Activated CD4-positive, alpha-beta memory T cell treated with anti-CD3 and anti-CD28 coated beads, Interleukin-2, amount 10 ng/mL, durations not matched to agents 7 days and 5 days (primary cell): ENCODE measurements around the gene CDKN2AIP. TPM values are rescaled to one million over a fixed set of nuclear protein-coding genes. Genes with fewer than 3 reads are reported as not detected.

Experiments used
- CTCF ChIA-PET: fragments of 350-600 bp; sonication (Branson Sonifier 250); formaldehyde crosslinking; loops from one replicate; lab custom pipeline; 2021; ENCODE audit warnings: antibody characterized with exemption, inconsistent platforms; lab: Charles Lee
- POLR2A ChIA-PET: fragments of 350-600 bp; sonication (Branson Sonifier 250); formaldehyde crosslinking; loops from one replicate; lab custom pipeline; 2021; ENCODE audit warnings: antibody characterized with exemption; lab: Charles Lee
- DNase-seq: peaks from one replicate; pipeline ENCODE4 v3.0.0-alpha.2; 2020
- H3K27ac Mint-ChIP-seq: one replicate; pipeline ENCODE4 v1.8.0; 2021; ENCODE audit warnings: mild to moderate bottlenecking, mixed read lengths
- H3K27me3 Mint-ChIP-seq: one replicate; pipeline ENCODE4 v1.8.0; 2021; ENCODE audit warnings: mixed read lengths
- H3K36me3 Mint-ChIP-seq: one replicate; pipeline ENCODE4 v1.8.0; 2021; ENCODE audit warnings: low read depth, mixed read lengths
- H3K4me1 Mint-ChIP-seq: one replicate; pipeline ENCODE4 v1.8.0; 2021; ENCODE audit warnings: mixed read lengths
- H3K4me3 Mint-ChIP-seq: one replicate; pipeline ENCODE4 v1.8.0; 2021; ENCODE audit warnings: mild to moderate bottlenecking, mixed read lengths
- H3K9me3 Mint-ChIP-seq: one replicate; pipeline ENCODE4 v1.8.0; 2021; ENCODE audit warnings: mixed read lengths
- total RNA-seq, 2 experiments: library from RNA; stranded (reverse); gene quantifications; one replicate each; pipeline ENCODE4 v1.2.3, GENCODE V29; 2021

CDKN2AIP gene
- total RNA-seq, 2 experiments from 2014 or later = 30.5 to 30.9 TPM

DNA sequence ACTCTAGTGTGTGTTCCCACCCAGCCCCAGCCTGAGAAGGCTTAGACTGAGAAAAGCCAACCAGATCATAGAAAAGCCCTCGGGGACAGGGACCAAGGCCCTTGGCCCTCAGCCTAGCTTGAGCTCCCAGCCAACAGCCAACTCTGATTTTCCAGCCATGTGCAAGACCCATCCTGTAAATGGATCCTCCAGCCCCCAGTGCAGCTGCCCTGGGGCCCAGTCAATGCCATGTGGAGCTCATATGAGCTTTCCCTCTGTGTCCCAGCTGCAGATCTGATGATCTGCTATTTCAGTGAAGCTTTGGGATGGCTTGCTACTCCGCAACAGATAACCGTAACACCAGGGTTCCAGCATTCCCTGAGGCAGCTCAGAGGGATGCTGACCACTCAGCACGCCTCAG, 40.5 kb upstream of the CDKN2AIP start:
- ChIA-PET CTCF (interaction anchor here (0.6 kb wide), 1 partner anchor 57 kb away, joined by 3 read pairs; no protein-coding TSS in a partner anchor), POLR2A (interaction anchor here (0.8 kb wide), 1 partner anchor 99 kb away, joined by 3 read pairs; no protein-coding TSS in a partner anchor)
- H3K4me3 Mint-ChIP-seq = no peak overlapping the region
- no peak overlapping the region for H3K27ac Mint-ChIP-seq
- H3K4me1 Mint-ChIP-seq = peaks cover 17% of the 10 kb centered on the region
- DNase-seq = no peak
- H3K9me3 Mint-ChIP-seq = no peaks in the 10 kb centered on the region
- peaks cover 20% of the 10 kb centered on the region for H3K27me3 Mint-ChIP-seq
- no peaks in the 10 kb centered on the region for H3K36me3 Mint-ChIP-seq

DNA sequence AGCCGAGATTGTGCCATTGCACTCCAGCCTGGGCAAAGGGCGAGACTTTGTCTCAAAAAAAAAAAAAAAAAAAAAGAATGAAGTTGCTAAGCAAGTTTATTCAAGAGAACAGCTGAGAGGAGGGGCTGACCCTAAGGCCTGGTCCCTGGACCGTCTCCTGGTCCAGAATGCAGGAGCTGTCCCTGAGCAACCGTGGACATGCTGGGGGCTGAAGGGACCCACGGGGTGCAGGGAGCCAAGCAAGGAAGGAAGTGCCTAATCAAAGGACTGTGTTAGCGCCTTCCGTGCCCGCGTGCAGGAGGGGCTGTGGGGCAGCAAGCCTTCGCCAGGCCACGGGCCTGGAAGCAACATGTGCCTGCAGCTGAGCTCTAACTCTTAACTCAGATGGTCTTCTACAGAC, 39.1 kb upstream of the CDKN2AIP start:
- DNase-seq = no peak

DNA sequence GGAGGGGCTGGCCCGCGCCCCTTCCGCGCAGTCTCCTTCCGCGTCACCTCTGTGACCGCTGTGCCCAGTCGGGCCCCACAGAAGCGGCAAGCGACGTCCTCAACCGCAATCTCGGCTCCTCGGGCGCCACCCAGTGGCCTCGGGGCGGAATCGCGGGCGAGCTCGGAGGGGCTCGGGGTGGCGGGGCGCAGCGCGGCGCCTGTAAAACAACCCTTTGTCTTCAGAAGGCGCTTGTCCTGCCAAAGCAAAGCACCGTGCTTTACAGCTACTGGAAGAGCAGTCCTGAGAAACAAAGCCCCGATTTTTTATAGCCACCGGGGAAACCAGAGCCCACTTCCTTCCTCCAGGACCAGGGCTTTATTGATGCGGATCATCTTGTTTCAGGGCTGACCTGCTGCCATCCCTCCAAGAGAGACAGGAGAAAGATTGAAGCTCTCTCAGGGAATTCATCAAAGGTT, 37.3 kb upstream of the CDKN2AIP start:
- CTCF ChIA-PET = interaction anchor here (0.7 to 3.5 kb wide), 19 partner anchors 9 to 499 kb away, joined by 3 to 19 read pairs (median 4); partner anchors contain the start of gene CDKN2AIP
- Mint-ChIP-seq H3K4me3 (peak overlapping the region; percentile 67), H3K27ac (peak overlapping the region; percentile 73), H3K4me1 (peaks cover 14% of the 10 kb centered on the region), H3K9me3 (no peaks in the 10 kb centered on the region), H3K36me3 (no peaks in the 10 kb centered on the region), H3K27me3 (no peaks in the 10 kb centered on the region)
- peak; percentile 89 for DNase-seq
- POLR2A ChIA-PET = interaction anchor here (1.2 to 2.6 kb wide), 4 partner anchors 9 to 39 kb away, joined by 3 to 13 read pairs (median 4); partner anchors contain the start of gene CDKN2AIP

More for the DNA sequence above, 39.1 kb upstream of the CDKN2AIP start:
- ChIA-PET POLR2A (interaction anchor here (1.3 kb wide), 1 partner anchor 39 kb away, joined by 3 read pairs; the partner anchor contains the start of gene CDKN2AIP), CTCF (interaction anchor here (3.5 kb wide), 1 partner anchor 9 kb away, joined by 19 read pairs; no protein-coding TSS in a partner anchor)
- H3K27me3 Mint-ChIP-seq = peaks cover 10% of the 10 kb centered on the region
- H3K27ac Mint-ChIP-seq = no peak overlapping the region
- peaks cover 14% of the 10 kb centered on the region for H3K4me1 Mint-ChIP-seq
- no peaks in the 10 kb centered on the region for H3K9me3 Mint-ChIP-seq
- no peak overlapping the region for H3K4me3 Mint-ChIP-seq
- H3K36me3 Mint-ChIP-seq = no peaks in the 10 kb centered on the region

DNA sequence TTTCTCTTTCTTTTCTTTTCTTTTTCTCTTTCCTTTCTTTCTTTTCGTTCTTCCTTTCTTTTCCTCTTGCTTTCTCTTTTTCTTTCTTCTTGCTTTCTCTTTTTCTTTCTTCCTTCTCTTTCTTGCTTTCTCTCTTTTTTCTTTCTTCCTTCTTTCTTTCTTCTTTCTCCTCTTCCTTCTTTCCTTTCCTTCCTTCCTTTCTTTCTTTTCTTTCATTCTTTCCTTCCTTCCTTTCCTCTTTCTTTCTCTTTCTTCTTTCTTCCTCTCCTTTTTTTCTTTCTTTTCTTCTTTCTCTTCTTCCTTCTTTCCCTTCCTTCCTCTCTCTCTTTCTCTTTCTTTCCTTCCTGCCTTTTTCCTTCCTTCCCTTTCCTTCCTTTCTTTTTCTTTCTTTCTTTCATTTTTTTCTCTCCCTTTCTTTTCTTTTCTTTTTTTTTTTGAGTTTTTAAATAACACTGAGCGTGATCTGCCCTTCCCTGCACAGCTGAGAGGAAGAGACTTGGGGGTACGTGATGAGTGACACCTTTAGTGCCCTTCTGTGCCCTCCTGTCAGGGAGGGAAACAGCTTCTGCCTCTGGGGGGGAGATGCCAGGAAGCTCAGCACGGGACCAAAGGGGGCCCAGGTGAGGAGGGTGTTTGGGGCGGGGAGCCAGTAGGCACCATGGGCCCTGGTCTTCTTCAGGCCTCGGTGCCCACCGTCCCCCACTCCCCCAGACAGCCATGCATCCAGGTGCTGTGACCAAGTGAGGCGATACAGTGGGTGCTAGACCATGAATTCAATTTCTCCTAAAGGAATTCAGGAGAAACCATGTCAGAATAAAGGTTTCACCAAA, 36.6 kb upstream of the CDKN2AIP start:
- no peak for DNase-seq
- peak overlapping the region; percentile 67 for H3K4me3 Mint-ChIP-seq
- peaks cover 14% of the 10 kb centered on the region for H3K4me1 Mint-ChIP-seq
- ChIA-PET CTCF (interaction anchor here (0.7 to 3.5 kb wide), 20 partner anchors 8 to 500 kb away, joined by 3 to 19 read pairs (median 4); partner anchors contain the start of gene CDKN2AIP), POLR2A (interaction anchor here (1.2 to 2.6 kb wide), 4 partner anchors 9 to 38 kb away, joined by 3 to 13 read pairs (median 4); partner anchors contain the start of gene CDKN2AIP)
- H3K9me3 Mint-ChIP-seq = no peaks in the 10 kb centered on the region
- H3K27ac Mint-ChIP-seq = peak overlapping the region; percentile 64
- H3K27me3 Mint-ChIP-seq = no peaks in the 10 kb centered on the region
- H3K36me3 Mint-ChIP-seq = no peaks in the 10 kb centered on the region

DNA sequence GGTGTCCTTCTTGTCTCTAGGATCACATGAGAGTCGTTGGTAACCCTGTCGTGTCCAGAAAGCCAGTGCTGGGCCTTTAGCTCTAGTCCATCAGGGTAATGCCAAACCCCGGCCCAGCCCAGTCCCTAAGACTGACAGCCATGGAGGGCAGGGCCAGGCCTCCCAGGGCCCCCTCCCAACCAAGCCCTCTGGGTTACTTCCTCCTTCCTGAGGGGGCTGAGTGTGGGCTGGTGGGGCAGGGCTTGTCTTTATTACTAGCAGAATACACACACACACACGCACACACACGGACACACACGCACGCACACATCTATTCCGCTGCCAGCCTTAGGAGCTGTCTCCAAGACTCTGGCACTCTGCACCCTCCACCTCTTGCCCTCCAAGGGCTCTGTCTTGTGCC, 35.6 kb upstream of the CDKN2AIP start:
- no peaks in the 10 kb centered on the region for H3K27me3 Mint-ChIP-seq
- POLR2A ChIA-PET = interaction anchor here (2.6 kb wide), 1 partner anchor 35 kb away, joined by 13 read pairs; the partner anchor contains the start of gene CDKN2AIP
- peaks cover 14% of the 10 kb centered on the region for H3K4me1 Mint-ChIP-seq
- H3K27ac Mint-ChIP-seq = no peak overlapping the region
- H3K9me3 Mint-ChIP-seq = no peaks in the 10 kb centered on the region
- no peak overlapping the region for H3K4me3 Mint-ChIP-seq
- CTCF ChIA-PET = no interaction called here
- no peak for DNase-seq
- H3K36me3 Mint-ChIP-seq = no peaks in the 10 kb centered on the region

DNA sequence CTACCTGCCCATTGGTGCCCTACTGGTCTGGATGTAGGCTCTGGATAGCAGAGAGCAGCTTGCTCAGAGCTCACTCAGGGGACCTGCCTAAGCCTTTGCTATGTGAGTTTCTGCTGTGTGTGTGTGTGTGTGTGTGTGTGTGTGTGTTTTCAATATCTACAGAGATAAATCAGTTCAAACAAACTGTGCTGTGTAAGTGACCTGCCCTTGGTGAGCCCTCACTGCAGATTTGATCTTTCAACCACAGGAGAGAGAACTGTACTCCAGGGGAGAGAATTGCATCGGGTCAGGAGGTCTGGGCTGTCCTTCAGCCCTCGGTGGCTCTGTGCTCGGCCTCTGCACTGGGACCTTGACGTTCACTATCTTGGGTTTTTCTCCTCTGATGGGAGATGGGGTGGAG, 35.0 kb upstream of the CDKN2AIP start:
- Mint-ChIP-seq H3K4me1 (peaks cover 14% of the 10 kb centered on the region), H3K9me3 (no peaks in the 10 kb centered on the region), H3K27ac (no peak overlapping the region), H3K36me3 (no peaks in the 10 kb centered on the region), H3K27me3 (no peaks in the 10 kb centered on the region), H3K4me3 (no peak overlapping the region)
- ChIA-PET CTCF (no interaction called here), POLR2A (no interaction called here)
- DNase-seq = no peak

DNA sequence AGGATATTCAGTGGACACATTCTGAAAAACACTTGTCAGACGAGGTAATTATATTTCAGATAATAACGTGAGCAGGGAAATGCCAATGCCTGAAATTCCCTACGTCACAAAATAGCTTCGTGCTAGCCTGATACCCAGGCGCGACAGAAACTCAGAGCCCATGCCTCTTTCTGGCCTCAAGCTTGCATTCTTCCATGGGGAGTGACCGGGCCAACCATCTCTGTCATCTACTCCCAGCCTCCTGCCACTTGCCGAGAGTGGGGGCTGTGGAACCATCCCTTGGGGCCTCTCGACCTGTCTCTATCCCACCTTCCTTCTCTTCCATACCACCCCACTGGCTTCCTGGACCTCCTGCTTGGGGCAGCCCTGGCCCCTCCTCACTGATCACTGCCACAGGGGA, 34.5 kb upstream of the CDKN2AIP start:
- CTCF ChIA-PET = no interaction called here
- Mint-ChIP-seq H3K4me3 (no peak overlapping the region), H3K36me3 (no peaks in the 10 kb centered on the region), H3K9me3 (no peaks in the 10 kb centered on the region), H3K27me3 (no peaks in the 10 kb centered on the region), H3K4me1 (peaks cover 12% of the 10 kb centered on the region), H3K27ac (no peak overlapping the region)
- DNase-seq = no peak
- POLR2A ChIA-PET = interaction anchor here (0.9 to 1.5 kb wide), 2 partner anchors 11 to 34 kb away, joined by 3 to 6 read pairs; no protein-coding TSS in a partner anchor

DNA sequence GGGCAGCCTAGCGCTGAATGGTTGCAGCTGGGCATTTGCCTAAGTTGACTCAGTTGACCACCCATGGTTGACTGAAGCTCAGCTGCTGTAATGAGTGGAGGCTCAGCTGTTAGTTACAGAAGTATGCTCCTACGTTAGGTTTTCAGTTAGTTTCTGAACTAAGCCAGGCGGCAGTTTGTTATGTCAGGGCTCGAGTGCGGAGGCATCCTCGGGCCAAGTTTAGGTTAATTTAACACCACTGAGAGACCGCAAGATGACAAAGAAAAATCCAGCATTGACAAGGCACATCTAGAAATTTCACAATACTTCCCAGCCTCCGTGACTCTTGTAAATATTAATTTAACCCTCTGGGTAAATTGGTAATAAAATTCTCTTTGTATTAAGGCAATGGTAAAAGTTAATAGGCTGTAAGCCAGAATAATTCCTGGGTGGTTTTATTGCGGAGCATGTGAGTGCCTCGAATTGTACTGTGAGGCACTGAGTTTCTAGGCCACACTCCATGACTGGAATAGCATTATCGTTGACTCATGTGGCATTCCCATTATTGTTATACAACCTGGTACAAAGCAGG, 33.1 kb upstream of the CDKN2AIP start:
- Mint-ChIP-seq H3K9me3 (no peaks in the 10 kb centered on the region), H3K27ac (no peak overlapping the region), H3K36me3 (no peaks in the 10 kb centered on the region), H3K4me3 (no peak overlapping the region), H3K4me1 (peaks cover 9% of the 10 kb centered on the region), H3K27me3 (no peaks in the 10 kb centered on the region)
- no peak for DNase-seq
- ChIA-PET CTCF (no interaction called here), POLR2A (interaction anchor here (1.5 kb wide), 1 partner anchor 32 kb away, joined by 6 read pairs; no protein-coding TSS in a partner anchor)

DNA sequence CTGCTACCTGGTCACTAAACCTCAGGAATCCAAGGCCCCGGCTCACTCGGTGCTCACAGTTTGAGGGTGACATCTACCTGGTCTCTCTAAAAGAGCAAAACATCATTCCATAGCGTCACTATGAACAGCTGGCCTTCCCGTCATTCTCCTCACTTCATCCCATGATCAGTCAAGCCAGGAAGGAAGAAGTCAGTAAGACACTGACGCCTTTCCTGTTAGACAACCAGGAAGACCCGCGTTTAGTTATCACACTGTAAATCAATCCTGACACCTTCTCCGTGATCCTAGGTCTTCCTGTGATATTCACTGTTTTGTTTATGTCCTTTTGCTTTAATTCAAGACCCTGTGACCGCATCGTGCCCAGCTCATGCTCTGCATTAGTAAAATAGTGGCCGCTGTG, 31.6 kb upstream of the CDKN2AIP start:
- ChIA-PET POLR2A (no interaction called here), CTCF (no interaction called here)

DNA sequence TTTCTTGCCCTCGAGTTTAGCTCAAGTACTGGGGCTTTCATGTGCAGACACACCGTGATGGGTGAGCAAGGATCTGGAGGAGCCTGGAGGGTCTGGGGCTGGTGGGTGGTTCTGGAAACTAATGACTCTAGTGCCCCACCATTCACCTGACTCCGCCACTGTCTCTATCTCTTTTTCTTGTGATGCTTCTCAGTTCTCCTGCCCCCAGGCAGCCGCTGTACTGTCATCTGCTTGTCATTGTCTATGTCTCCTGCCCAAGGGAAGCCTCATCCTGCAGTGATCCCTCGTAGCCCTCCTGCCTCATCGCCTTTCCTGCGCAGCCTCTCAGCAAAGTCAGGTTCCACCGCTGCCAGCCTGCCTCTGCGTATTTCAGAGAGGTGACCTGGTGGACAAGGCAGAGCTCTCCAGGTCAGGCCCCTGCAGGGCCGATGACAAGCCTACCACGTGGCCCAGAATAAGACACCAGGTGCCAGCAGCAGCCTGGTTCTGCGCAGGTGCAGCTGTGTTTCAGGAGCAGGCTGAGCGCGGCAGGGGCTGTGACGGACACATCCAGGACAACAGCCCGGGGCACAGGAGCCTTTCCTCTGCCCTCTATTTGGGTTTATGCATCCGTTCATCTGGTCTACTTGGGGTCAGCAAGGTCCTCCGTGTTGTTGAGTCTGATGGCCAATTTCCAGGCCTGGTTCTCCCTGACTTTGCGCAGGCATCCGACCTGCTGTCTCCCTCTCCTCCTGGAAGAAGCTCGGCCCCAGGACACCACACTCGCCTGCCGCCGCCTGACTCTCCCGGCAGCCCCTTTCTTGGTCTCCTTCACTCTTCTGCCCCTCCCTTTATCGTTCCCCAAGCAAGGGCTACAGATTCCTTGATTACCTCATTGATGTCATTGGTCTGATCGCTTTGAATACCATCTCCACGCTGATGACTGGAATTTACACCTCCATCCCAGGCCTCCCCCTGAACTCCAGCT, 30.9 kb upstream of the CDKN2AIP start:
- no peaks in the 10 kb centered on the region for H3K36me3 Mint-ChIP-seq
- no peak overlapping the region for H3K27ac Mint-ChIP-seq
- H3K9me3 Mint-ChIP-seq = no peaks in the 10 kb centered on the region
- H3K4me3 Mint-ChIP-seq = no peak overlapping the region
- ChIA-PET CTCF (interaction anchor here (1.0 kb wide), 1 partner anchor 15 kb away, joined by 3 read pairs; no protein-coding TSS in a partner anchor), POLR2A (no interaction called here)
- peaks cover 2% of the 10 kb centered on the region for H3K27me3 Mint-ChIP-seq
- no peaks in the 10 kb centered on the region for H3K4me1 Mint-ChIP-seq
- DNase-seq = no peak

More for the DNA sequence above, 31.6 kb upstream of the CDKN2AIP start:
- H3K9me3 Mint-ChIP-seq = no peaks in the 10 kb centered on the region
- H3K27ac Mint-ChIP-seq = no peak overlapping the region
- peaks cover 2% of the 10 kb centered on the region for H3K27me3 Mint-ChIP-seq
- H3K4me3 Mint-ChIP-seq = no peak overlapping the region
- H3K36me3 Mint-ChIP-seq = no peaks in the 10 kb centered on the region
- peaks cover 3% of the 10 kb centered on the region for H3K4me1 Mint-ChIP-seq
- no peak for DNase-seq

DNA sequence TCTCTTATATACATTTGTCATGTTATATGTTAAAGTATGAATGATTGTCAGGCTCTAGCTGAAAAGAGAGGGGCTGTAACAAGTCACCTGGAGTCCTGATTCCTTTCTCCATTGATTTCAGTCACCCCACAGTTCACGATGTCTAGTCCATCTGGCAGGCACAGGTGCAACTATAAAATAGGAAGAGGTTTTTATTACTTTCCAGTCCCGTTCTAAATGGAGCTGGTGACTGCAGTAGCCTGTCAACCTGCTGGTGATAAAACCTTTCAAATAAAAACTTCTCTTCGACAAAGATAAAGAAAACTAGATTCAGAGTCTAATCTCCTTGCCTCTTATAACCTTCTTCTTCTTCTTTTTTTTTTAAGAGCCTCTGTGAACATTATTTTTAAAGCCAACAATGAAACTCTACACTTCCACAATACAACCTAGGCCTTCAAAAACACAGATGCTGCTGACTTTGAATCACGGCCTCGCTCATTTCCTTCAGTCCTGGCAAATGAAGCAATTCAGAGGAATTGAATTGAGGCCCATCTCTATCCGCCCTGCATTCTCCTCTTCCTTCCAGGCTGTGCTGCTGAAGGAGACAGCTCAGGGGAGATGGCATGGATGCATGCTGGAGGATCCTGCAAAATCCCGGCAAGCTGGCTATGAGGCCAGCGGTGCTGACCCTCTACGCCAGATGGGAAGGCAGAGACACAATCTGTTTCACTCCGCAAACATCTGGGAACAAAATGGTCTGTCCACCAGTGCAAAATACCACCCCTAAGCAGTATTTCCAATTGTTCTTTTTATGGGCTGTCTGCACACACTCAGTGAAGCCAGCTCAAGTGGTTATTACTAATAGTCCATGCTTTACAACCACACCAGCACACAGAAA, 27.3 kb upstream of the CDKN2AIP start:
- peaks cover 2% of the 10 kb centered on the region for H3K27me3 Mint-ChIP-seq
- H3K4me3 Mint-ChIP-seq = no peak overlapping the region
- DNase-seq = no peak
- no peaks in the 10 kb centered on the region for H3K36me3 Mint-ChIP-seq
- no peaks in the 10 kb centered on the region for H3K4me1 Mint-ChIP-seq
- H3K27ac Mint-ChIP-seq = no peak overlapping the region
- CTCF ChIA-PET = interaction anchor here (1.4 kb wide), 1 partner anchor 10 kb away, joined by 5 read pairs; no protein-coding TSS in a partner anchor
- H3K9me3 Mint-ChIP-seq = no peaks in the 10 kb centered on the region
- POLR2A ChIA-PET = no interaction called here
